Skin of body (tissue), 2 donors: ENCODE data around the gene SBF2. TPM values are rescaled to one million over a fixed set of nuclear protein-coding genes. Genes with fewer than 3 reads are reported as not detected.
A peak's percentile ranks its signal among the peaks of the same experiment; 100 is the strongest.

ENCODE experiments used
- DNase-seq: peaks from one replicate; lab custom pipeline; 2025; lab: John Stamatoyannopoulos, UW
- total RNA-seq: library from RNA; depleted of rRNA; stranded (reverse); fragments of >200 nt; gene quantifications from one replicate; pipeline ENCODE4 v1.2.3, GENCODE V29; 2014

Gene SBF2
- total RNA-seq, 1 donor from 2014 or later = 62.5 TPM

DNA sequence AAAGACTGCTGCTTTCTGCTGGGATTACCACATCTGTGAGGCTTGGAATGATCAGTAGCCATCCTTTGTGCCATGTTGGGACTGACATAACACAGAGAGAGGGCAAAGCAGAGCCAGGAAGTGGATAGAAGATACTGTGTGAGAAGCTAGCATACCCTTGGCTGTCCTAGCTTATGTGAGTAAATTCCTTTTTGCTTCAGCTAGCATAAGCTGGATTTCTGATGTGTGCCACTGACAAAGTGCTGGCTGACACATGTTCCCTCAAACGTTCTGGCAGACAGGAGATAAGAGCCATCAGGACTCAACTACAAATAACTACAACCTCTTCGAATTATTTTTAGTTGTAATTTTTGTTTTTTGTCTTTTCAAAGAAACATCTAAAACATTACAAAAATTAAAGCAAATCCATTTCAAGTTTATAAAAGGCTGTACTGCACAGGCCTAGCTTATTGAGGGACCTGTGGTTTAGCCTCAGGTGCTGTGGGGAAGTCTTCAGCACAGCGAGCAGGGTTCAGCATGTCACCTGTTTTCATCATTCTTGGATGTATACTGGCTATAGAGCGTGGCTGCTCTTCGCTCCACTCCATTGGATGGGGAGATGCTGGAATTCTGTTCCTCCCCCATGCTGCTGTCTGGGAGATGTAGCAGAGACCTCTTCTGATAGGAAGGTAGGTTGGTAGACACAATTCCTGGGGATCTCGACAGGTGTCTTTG is 509.3 kb downstream of the SBF2 start:
- DNase-seq = no peak

DNA sequence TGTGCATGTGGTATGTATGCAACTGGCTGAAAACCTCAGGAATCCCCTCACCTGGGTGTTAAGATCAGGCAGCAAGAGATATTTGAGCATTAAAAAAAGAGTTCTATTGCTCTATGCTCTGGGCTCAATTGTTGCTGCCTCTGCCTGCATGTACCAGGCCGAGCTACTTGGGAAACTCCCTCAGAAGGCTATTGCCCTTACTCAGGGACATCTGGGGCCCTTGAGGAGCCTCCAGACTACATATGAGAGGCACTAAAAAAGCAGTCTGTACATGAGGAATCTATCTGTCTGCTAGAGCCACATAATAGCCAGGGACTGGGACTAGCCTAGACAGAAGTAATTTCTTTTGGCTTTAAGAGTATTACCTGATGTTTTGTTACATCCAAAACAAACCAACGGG is 510.0 kb downstream of the SBF2 start:
- DNase-seq = no peak

DNA sequence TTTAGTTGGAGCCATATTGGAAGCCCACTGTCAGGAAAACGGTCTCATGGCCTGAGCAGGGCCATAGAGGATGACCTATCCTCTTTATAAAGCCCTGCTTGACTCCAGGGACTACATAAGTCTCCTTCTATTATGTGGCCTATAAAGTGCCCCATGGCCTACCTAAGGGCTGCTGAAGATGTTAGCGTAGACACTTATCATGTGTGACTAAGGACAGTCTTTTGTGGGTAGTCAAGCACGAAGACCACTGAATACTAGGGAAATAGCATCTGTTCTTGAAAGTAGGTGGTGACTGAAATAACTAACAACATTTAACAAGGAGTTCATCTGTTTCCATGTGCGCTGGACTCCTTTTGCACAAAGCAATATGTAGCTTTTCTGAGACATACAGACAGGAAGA is 513.1 kb downstream of the SBF2 start:
- DNase-seq = no peak

DNA sequence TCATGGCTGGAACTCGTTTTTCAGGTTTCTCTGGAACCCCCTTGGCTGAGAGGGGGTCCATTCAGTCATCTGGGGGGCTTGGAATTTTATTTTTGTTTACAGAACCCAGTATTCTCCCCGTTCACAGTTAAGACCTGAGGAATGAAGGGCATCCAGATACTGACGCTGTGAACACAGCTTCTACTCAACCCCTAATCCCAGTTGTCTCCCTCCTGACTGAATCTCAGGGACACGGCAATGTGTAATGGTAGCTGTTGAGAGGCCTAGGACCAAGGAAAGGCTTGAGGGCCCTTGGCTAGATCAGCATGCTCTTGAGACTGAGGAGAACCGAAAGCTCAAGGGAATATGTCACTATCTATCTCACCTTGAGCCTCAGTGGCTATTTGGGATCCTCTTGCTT is 516.5 kb downstream of the SBF2 start:
- no peak for DNase-seq

DNA sequence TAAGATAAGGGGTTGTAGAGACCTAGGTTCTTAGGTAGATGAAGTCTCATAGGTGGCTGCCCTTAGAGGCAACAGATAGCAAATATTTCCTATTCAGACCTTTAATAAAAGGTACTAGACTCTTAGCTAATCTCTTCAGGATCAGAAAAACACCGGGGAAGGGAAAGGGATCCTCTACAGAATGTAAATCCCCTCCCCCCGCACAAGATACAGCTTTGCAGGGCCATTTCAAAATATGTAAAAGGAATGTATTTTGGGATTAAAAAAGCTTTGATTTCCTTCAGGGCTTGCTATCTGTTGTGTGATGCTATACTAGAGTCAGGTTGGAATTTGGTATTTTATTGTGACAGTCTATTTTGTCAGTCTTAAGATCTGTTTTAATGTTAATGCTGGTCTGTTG is 517.0 kb downstream of the SBF2 start:
- no peak for DNase-seq

DNA sequence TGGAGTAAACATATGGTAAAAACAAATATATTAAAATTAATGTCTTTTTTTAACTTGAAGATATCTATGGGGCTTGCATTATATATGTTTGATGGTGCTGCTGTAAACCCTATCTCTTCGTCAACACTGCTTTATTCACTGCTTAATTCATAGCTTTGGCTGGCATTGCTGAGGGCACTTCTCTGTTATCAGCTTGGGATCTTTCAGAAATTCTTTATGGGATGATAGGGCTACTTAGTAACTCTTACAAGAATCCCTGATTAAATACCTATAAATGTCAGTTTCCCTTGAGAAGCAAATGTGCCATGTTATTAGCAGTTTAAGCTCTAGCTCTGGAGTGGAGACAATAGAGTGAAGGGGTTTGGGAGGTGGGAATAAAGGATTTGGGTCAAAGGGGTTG is 517.8 kb downstream of the SBF2 start:
- no peak for DNase-seq

DNA sequence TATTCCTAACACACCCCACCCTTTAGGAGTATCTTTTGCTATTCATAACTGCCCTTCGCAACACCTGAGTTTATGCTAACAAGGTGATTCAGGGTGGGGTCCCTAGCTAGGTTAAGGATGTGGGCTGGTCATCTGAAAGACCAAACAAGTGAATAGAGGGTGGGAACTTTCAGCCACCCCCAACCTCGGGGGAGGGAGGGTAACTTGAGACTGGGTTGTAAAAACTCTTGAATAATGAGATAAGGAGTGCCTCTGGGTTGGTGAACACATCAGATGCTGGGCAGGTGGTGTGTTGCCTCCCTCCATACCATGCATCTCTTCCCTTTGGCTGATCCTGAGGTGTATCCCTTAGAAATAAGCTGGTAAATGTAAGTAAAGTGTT is 518.6 kb downstream of the SBF2 start:
- no peak for DNase-seq

DNA sequence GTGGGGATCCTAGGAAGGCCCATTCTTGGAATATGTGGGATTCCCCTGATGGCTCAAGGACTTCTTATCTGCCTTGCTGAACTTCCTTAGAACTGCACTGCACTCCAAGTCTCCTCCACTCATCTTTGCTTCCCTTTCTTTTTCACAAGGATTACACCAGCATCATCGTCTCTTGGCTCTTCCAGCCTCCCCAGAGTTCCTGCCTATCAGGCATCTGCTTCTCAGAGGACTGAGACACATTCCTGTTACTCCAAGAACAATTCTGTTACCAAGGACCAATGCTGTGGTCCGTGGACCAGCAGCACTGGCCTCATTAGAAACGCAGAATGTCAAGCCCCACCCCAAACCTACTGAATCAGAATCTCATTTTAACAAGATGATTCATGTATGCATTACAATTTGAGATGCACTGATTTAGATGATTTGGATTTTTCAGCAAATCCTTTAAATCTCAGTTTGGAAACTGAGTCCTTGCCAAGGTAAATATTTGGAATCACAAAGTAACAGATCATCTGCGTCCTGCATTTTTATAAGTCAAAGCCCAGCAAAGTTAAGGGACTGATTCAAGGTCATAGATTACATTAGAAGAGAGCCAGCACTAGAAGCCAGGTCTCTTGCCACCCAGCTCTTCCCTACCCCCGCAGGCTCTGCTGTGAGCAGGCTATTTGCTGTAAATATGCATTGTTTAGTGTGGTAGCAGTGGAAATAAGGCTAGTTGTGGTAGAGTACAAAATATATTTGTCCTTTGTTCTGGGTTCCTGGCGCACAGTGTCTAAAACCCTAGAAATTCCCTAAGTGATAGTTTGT is 519.2 kb downstream of the SBF2 start:
- DNase-seq = no peak

DNA sequence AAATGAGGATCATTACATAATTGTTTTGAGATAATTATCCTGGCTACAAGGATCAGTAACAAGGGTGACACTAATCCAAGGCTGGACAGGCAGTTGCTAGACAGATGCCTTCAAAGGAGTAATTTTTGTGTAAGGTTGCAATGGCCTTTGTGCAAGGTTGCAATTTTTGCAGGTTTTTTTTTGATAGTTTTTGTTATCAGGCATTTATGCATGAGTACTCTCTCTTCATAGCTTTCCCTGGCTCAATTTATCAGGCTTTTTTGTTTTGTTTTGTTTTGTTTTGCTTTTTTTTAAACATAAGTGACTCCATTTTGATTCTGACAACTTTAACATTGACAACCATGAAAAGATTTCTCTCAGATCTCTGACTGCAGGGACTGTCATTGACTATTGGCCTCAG is 519.9 kb downstream of the SBF2 start:
- DNase-seq = no peak

DNA sequence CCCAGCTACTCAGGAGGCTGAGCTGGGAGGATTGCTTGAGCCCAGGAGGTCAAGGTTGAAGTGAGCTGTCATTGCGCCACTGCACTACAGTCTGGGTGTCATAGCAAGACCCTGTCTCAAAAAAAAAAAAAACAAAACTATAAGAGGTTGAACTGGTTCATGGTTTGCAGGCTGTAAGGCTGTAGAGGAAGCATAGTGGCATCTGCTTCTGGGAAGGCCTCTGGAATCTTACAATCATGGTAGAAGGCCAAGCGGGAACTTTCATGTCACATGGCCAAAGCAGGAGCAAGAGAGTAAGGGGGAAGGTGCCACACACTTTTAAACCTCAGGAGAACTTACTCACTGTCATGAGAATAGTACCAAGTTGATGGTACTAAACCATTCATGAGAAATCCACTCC is 520.5 kb downstream of the SBF2 start:
- DNase-seq = no peak

DNA sequence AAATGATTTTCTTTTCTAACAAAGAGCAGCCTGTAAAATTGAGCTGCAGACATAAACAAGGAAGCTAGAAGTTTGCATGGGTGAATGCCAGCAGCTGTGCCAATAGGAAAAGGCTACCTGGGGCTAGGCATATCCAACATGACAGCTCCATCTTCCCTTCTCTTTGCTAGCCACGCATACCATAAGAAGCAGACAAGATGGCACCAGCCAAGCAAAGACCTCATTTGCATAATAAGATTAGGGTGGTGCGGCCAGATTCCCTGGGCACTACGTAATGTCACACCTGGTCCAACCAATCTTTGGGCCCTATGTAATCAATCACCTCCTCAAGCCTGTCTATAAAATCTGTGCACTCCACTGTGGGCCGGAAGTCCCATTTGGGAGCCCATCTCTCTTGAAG is 521.8 kb downstream of the SBF2 start:
- no peak for DNase-seq

DNA sequence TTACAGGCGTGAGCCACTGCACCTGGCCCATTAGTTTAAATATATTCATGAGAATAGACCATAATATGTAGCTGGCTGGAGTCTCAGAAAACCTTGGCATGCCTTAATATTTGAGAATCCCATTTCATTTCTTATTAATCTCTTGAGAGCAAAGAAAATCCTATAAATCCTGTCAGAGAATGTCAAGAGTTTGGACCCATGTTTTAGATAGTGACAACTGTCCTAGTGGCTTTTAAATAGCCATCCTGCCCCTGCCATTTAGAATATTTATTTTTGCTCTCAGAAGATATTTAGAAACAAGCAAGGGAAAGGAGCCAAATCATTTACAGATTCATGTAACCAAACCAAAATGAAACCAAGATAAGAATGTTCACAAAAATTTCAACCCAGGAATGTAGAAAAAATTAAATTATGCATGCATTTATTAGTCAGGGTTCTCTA is 522.9 kb downstream of the SBF2 start:
- DNase-seq = no peak

DNA sequence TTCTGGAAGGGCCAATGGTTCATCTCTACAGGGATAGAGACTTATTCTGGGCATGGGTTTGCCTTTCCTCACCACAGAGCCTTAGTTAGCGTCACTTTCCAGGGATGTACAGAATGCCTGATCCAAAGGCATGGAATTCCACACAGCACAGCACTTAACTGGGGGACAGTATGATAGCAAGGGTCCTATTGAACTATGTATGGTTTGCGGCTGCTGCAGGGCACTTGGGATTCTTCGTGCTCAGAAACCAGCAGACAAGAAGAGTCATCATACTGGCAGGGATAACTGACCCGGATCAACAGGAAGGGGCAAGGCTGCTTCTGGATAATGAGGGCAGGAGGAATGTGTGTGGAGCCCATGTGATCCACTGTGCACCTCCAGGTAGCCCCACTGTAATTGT is 524.4 kb downstream of the SBF2 start:
- DNase-seq = no peak

DNA sequence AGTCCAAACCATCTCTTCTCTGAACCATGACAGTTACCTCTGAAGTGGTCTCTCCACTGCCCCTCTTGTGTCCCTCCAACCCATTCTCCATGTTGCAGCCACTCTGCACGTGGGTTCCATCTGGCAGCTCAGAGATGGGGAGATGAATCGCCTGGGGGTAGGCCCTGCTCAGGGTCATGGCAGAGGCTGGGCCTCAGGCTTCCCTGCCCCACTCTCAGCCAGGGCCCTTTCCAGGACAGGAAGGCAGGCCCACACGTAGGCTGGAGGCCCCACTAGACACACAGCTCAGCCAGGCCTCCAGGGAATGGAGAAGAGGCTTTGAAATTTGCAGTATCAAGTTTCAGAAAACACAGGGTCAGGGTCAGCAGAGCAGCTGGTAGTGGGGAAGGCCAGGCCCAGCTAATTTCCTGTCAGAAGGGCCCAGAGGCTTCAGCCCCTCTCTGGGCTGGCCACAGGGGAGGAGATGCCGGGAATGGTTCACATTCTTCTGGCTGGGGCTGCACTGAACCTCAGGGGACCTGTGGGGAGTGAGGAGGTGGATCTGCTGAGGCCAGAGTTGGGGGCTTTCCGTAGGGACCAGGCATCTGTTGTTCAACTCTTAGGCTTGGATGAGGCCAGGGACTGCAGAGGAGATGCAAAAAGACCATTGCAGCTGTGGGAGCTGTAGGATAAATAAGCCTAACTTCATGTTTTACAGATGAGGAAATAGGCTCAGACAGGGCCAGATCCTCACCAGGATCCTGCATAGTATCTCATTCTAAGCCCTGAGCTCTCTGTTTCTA is 528.5 kb downstream of the SBF2 start:
- DNase-seq = peak; percentile 84

DNA sequence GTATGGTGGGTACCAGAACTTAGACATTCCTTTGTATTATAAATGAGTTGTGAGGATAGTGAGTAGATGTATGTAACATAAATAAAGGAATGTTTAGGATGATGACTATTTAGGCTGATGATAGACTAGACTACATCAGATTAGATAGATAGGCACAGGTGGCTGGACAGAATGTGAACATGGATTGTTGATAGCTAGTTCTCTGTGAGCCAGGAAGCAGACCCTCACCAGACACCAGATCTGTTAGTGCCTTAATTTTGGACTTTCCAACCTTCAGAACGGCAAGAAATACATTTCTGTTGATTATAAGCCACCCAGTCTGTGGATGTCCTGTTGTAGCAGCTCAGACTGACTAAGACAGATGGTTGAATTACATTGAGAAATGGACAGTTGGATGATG is 530.7 kb downstream of the SBF2 start:
- no peak for DNase-seq

DNA sequence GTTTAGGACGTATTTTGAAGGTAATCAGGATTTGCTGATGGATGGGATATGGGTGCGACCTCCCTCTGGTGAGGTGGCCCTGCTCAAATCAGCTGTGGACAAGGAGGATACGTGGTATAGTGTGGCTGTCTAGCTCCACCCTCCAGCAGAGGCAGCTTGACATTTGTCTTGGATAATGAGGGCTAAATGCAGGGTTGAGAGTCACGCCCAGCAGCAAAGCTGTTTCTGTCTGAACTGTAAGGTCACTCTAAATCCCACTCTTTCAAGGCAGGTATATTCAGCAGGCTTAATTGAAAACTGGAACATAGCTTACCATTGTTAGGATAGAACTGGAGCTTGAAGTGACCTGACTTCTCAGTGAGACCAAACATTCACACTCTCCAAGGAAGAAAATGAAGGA is 531.5 kb downstream of the SBF2 start:
- DNase-seq = no peak

DNA sequence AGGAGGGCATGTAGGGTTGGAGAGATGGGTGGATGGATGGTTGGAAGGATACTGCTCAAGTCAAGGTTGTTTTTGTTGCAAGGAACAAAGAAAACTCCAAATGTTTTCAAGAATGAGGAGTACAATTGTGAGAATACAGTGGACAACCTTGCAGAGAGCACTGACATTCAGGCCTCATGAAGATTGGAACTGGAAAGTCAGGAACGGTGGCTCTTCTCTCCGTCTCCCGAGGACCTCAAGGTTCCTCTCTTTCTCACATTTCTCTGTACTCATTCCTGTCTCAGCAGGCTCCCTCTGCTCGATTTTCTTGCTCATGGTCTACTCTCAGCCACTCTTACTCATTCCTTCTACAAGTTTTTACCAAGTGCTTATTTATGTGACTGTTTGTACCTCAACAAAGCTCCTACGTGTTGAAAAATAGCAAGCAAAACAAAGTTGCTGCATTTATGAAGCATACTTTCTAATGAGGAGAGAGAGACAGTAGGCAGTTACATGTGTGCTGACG is 532.5 kb downstream of the SBF2 start:
- no peak for DNase-seq

DNA sequence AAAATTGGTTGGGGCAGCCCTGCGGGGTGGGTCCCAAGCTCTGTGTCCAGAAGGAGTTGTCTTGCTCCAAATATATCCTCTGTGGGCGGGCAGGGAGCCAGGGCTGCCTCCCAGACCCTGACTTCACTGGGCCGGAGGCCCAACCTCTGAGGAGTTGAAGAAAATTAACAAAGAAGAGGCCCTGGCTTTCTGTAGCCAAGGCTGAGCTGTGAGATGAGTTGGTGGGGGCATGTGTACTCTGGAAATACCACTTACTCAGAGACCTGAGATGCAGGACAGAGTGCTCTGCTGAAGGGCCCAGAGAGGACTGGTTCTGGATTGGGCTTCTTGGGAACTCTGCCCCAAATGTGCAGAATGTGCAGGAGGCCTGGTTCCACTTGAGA is 533.8 kb downstream of the SBF2 start:
- peak; percentile 76 for DNase-seq

DNA sequence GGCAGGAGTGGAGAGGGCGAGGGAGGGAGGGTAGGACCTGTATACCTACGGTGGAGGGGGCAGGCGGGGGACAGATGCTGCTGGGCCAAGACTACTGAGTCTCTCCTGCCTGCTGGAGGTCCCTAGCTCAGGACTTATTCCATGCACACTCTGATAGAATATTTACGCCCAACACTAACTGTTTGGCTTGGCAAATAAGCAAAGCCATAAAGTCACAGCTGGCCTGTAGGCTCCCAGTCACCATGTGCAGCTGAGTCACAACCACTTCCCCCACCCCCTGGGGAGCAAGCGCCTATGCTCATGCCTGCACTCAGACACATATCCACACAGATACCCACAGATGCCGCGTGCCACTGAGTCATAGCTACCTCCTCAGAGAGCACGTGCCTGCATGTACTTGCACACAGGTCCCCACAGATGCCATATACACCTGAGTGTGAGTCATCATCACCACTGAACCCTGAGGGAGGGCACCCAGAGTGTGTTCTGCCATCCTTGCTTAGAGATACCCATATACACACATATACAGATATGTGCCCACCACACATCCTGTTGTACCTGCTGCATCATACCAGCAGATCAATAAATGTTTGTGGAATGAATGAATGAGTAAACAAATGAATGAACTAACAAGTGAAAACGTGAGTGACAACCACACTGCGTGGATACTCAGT is 534.4 kb downstream of the SBF2 start:
- DNase-seq = peak; percentile 81

DNA sequence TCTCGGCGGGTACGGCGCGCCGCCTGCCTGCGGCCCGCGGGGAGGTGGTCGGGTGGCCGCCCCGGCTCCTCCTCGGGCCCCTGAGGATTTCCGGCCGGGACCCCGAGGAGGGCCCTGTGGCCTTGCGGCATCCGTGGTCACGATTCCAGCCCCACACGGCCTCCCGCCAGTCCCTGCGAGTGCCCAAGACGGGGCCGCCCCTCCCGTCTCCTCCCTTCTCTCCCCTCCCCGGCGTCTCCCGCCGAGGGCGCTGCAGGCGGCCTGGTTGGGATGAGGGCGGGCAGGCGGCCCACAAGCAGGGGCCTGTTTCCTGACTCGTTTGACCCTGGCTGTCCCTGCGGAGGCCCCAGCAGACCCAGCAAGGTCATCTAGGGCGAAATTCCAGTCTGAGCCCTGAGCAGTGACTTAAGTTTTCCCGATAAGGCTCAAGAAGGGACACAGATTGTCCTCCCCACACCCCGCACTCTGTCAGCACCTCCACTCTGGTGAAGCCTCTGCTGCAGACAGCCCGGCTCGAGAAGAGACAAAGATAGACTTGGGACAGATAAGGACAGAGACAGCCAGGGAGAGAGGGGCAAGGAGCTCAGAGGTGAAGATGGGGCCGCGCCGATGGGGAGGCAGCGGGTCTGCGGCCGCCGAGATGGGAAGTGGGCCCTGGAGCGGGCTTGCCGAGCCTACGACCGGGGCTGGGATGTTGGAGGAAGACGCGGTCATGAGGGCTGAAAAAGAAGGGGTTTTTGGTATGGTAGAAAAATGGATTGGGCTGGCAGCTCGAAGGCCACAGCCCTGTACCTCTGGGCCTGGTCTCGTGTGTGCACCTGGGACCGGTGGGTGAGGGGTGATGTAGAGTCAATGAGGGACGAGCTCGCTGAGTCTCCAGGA is 535.1 kb downstream of the SBF2 start:
- peak; percentile 56 for DNase-seq
